ENCODE results near the gene ZRANB2.

ZRANB2 gene

DNA sequence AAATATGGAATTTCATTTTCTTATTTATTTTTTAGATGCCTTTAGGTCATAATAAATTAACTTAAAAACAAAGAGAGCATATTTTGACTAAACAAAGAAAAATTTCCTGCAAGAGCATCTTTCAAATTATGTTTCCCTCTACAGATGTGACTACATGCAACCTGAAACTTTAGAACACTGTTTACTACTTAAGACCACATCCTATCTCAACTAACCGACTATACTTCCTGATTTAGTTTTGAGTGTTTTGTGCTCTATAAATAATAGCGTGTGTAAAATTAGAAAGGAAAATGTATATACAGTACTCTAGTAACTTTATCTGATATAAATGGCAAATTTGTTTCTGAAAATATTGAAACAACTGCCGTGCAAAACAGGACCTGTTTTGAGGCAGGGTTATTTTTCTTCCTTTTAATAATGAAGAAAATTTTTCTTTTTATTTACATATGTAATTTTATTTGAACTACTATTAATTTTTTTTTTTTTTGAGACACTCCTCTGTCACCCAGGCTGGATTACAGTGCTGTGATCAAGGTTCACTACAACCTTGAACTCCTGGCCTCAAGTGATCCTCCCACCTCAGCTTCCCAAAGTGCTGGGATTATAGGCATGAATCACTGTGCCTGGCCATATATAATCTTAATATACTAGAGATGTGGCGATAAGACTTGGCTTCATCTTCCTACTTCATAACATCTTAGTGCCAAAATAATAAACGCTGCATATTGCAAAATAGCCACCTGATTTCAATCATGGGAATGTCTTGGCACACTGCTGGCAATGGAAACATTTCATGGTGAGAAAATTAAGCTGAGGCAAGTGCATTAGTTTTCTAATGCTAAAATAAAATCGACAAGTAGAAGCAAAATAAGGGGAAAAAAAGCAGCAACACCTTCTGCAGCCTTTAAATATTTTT is 12.3 kb downstream of the ZRANB2 start:
- no peak for DNase-seq (ENCODE audit: low read depth in 2 of 2)

DNA sequence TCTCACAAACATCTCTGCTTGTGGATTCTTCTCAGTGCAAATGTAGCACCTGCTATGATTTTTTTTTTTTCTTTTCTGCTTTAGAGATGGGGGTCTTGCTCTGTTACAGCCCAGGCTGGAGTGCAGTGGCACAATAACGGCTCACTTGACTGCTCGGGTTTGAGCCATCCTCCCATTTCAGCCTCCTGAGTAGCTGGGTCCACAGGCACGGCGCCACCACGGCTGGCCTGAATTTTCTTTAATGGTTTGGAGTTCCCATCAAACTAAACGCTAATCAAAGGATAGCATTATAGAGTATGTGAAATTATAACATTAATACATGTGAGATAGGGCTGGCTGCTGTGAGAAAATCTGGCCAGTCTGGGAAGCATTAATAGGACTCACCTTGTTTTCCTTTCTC is 26.0 kb downstream of the ZRANB2 start:
- no peak for DNase-seq (ENCODE audit: low read depth in 2 of 2)

DNA sequence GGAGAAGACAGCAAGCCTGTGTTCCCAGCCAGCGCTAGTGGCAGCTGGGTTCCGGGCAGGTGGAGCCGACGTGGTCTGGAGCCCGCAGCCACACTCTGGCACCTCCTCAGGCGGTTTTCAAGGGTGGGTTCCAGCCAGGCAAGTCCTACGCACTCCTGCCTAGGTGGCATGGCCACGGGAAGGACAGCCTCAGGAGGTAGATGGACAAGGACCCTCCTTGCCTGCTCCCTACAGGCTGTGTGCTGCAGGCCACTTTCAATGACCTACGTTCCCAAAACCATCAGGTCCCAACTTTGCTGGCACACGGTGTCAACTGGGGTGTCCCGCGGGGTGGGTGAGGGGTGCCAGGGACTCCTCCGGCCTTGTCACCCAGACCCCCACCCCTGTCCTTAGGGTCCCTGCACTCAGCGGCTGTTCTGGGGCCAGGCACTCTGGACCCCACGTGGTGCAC is 26.5 kb downstream of the ZRANB2 start:
- no peak for DNase-seq (ENCODE audit: low read depth in 2 of 2)

DNA sequence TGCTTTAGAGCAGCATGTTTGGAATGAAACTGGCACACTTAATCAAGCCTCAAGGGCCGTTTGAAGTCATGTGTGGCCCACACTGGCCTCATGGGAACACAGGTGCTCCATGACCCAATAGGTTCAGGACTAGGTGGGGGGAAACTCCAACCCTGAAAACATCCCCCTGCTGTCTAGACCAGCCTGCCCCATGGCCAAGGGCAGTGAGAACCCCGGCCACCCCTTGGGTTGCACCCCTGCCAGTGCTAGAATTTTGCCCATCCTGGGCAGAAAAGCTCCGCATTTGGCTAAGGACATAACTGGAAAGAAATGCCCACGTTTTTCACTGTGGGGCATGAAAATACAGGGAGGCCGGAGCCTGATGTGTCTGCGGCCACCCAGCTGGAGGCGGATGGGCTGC is 27.1 kb downstream of the ZRANB2 start:
- DNase-seq (ENCODE audit: low read depth in 2 of 2) = no peak

DNA sequence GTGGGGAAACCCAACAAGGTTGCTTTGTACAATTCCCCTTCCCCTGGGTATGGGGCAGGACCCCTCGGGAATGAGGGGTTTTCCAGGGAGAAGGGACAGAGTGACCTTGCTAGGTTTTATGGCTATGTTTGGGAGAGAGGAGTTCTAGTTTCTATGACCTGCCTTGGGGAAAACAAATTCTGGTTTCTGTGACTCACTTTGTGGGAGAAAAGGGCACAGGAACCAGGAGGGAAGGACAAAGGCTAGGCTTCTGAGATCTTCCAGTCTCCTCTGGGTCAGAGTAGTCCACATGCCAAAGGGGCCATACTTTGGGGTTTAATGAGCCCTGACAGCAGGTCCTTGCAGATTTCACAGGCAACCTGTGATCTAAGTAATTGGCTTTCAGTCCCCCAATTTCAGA is 27.7 kb downstream of the ZRANB2 start:
- DNase-seq (ENCODE audit: low read depth in 2 of 2) = no peak

DNA sequence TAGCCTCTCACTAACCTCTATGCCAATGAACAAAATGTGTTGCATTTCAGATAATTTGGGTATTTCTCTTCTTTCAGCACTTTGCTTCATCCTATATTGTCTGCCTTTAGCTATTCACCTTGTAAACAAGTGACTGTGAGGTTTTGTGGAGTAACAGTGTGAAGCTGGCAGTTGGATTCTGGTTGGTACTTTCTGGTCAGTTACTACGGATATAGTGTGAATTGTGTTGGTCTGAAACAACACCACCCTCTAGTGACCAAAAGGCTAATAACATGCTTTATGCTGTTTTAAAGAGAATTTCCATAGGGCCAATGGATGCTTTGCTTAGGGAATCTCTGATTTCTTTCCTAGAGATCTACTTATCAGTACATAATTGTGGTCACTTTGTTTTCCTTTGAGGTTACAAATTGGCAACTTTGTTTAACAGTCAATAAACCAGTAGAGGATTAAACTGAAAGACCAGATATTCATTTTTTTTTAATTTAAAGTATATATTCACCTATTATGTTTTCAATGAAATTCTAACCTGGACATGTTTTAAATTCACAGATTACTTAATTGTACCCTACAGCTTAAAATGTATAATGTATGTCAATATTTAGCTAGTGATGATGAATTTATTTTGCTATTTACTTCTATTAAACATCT is 30.8 kb downstream of the ZRANB2 start:
- DNase-seq (ENCODE audit: low read depth in 2 of 2) = no peak

DNA sequence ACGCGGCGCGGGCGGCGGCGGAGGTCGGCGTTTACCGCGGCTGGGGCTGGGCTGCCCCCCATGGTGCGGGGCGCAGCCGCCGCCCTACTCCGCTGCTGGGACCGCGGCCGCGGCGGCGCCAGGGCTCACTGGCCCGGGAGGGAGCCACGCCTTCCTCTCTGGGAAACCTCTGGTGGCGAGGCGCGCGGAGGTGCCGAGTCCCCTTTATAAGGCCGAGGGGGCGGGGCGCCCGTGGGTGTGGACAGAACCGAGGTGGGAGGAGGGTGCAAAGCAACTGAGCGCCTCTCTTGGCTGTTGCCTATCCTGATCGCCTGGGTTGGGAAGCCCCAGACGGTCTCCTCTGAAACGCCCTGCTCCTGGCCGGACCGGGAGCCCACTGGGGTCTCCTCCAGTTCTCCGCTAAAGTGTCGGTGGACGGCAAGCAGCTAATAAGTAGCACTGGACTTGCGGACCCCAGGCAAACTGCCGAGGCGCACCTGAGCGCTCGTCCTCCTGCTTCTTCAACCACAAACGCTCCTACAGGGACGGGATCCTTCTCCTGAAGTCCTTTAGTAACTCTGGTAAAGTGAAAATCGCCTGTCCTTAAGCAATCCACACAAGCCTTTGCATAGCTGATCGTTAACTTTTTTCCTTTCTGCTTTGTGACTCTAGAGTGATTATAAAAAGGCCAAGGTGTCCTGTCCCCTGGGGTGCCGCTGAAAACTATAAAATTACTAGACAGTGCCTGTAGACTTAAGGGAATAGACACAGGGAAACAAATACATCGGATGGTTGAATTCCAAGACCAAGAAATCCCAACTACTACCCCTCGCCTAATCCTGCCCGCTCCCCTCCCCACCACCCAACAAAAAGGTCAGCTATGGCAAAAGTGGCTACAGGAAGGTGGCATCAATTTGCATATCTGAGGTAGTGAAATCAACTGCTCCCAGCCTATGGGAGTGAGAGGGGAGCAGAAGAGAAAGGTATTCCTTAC is 32.9 kb downstream of the ZRANB2 start, which contains the start of gene PTGER3:
Gene PTGER3, minus strand, starts transcription at position 182 of the 973 bp plus-strand sequence. CDS start 239 bp downstream, outside the sequence.
- peak in 1 of 2 donors; percentile 16 for DNase-seq (ENCODE audit: low read depth in 2 of 2)

DNA sequence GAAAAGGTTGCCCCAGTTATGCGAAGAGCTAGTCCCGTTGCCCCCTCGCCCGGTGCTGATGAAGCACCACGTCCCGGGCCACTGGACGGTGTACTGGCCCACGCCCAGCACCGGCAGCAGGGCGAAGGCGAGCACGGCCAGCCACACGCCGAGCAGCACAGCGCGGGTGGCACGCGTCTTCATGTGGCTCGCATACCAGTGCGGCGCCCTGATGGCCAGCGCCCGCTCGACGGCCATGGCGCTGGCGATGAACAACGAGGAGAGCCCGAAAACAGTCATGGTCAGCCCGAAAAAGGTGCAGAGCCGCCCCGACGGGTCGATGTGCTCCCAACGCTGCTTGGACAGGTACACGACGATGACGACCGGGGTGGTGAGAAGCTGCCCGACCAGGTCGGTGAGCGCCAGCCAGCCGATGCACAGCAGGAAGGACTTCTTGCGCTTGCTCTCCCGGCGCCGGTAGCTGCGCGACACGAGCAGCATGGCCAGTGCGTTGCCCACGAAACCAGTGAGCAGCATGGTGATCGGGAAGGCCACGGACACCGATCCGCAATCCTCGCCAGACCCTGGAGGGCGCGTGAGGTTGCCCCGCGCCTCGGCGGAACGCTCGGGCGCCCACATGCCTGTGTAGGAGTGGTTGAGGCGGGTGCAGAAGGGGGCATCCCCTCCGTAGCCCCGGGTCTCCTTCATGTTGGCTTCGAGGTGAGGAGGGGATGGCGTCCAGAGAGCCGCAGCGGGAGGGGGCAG is 33.8 kb downstream of the ZRANB2 start:
- DNase-seq (ENCODE audit: low read depth in 2 of 2) = no peak

DNA sequence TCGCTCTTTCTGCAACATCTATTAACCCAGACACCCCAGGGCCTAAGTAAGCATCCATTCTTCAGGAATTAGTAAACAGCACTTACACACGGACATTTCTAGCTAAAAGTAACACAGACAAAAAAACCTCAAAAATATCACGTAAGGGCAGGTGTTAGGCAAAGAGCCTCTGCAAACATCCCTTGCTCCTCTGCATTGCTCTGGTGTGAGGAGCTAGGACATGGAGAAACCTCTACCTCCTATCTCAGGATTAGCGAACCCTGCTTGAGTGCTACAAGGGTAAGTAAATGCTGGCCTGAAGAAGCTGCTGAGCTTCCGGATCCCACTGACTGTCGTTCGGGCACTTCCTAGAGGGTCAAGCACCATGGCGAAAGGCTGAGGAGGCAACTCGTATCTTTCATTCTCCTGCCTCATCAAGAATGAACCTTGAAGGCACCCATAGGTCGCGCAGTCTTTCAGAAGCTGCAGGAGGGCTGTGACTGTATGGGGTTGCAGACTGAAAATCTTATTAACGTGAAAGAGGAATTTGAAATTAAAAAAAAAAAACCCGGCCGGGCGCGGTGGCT is 35.3 kb downstream of the ZRANB2 start:
- DNase-seq (ENCODE audit: low read depth in 2 of 2) = no peak

DNA sequence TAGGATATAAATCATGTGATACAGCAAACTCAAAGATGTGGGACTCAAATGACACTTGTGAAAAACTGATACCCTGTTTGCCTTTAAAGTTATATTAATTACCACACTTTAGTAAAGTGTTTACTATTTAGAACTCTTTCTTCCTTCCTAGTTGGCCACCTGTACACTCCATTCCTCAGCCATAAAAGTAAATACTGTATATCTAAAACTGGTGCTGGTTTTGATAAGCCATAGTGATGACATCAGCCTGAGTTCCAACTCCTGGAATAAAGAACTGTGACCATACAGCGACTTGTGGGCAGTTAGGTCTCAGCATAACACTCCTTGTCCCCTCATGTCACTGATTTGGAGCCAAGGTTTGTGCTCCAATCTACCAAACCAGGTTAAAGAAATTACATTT is 36.0 kb downstream of the ZRANB2 start:
- no peak for DNase-seq (ENCODE audit: low read depth in 2 of 2)

DNA sequence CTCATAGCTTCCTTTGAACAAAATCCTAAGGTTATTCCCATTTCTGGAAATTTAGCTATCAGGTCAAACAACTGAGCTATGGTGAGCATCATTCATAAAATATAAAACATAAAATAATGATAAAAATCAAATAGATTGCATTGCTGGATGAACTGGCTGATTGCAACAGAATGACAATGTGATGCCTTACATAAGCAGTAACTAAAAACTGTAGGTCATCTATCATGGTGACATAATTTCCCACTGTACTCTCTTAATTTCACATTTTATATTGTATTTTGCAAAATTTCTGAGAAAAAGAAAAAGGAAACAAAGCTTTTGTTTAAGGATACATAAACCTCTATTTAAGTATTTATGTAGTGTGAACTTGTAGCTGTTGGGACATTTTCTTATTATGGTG is 37.8 kb downstream of the ZRANB2 start:
- DNase-seq (ENCODE audit: low read depth in 2 of 2) = no peak

DNA sequence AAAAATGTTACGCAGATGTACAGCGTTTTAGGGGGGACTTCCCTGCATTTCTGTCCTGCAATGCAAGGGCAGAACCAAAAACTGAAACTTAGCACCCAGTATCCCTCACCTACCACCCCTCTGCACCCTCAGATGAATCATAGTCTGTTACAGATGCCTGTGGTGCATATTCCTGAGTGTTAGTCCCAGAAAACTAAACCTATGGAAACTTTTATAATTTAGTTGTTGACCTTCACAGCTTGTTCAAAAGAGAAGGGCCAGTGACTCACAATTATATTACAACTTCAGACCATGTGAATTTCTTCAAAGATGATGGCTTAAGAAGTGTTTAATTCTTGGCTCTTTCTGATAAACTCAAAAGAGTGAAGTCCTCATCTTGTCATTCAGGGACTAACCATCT is 39.0 kb downstream of the ZRANB2 start:
- DNase-seq (ENCODE audit: low read depth in 2 of 2) = no peak

DNA sequence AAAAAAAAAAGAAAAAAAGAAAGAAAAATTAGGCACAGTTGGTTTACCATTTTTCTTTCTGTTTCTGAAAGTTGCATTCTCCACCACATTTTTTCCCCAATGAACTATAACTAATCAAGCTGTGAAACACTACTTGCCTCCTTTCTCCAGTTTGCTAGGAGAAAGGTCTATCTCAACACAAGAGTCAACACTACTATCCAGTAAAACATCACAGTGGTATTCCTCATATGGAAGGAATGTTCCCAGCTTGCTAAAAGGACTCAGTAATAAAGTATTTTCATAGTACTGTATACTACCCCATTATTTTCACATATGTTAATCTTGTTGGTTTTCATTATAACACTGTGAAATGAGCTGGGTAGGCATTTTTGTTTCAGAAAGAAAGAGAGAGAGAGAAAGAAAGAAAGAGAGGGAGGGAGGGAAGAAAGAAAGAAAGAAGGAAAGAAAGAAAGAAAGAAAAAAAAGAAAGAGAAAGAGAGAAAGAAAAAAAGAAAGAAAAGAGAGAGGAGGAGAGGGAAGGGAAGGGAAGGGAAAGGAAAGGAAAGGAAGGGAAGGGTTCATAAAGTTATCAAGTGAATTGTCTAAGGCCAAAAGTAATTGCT is 41.1 kb downstream of the ZRANB2 start:
- no peak for DNase-seq (ENCODE audit: low read depth in 2 of 2)

DNA sequence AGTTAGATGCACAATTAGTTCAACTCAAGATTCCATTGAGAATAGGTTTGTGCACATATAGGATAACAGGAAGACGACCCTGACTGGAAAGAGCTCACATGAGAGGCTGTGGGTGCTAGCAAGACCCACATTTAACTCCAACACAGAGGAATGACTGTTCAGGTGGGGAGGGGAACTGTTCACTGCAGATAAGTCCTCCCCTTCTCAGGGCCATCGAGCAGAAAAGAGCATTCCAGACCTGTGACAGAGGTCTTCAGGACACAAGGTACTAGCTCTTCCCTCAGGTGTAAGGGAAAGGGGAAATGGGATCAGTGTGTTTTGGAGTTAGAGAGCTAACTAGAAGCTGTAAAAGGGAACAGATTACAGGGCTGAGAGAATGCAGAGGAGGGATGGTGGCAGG is 41.9 kb downstream of the ZRANB2 start:
- DNase-seq (ENCODE audit: low read depth in 2 of 2) = no peak

DNA sequence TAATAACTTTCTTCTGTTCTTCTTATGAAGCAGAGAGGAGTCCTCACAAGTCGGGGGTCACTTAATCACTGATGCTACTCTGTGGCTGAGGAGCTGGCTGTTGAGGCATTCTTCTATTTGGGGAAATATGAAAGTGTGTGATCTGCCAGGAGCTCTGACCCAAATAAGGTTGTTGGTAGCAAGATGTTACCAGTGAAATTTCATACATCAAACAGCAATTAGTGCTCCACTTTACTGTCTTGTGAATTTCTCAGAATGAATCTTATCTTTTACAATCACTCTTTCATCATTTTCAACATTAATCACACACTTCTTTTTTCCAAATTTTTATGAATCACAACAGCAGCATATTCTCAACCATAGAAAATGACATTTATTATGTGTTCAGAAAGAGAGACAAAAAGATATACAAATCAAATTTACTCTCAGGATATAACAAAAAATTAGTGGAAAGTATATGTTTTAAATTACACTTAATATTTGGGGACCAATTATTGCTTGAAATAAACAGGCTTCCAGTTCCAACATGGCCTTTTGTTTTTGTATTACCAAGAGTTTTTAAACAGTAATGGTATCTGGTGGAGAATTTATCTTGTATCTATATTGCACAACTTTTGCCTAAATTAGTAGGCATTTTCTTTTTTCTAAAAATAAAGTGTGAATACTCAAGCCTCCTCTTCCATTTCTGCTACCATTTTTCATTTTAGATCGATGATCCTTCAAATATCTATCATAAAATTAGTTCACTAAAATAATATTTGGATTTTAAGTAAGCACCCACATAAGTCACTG is 42.8 kb downstream of the ZRANB2 start:
- no peak for DNase-seq (ENCODE audit: low read depth in 2 of 2)

DNA sequence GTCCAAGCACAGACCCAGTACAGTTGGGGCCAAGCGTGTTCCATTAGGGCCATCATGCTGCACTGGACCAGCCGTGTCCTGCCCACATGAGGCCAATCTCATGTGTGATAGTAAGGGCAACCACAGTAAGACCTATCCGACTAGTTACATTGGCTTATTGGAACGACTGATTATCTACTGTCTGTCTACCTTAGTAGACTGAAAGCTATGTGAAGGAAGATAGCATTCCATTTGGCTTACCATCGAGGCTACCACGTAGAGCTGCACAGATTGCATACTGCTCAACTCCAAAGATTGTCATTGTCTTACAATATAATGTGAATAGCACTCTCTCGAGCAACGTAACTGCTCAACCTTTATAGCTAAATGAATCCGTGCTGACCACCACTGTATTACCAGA is 43.8 kb downstream of the ZRANB2 start:
- no peak for DNase-seq (ENCODE audit: low read depth in 2 of 2)

DNA sequence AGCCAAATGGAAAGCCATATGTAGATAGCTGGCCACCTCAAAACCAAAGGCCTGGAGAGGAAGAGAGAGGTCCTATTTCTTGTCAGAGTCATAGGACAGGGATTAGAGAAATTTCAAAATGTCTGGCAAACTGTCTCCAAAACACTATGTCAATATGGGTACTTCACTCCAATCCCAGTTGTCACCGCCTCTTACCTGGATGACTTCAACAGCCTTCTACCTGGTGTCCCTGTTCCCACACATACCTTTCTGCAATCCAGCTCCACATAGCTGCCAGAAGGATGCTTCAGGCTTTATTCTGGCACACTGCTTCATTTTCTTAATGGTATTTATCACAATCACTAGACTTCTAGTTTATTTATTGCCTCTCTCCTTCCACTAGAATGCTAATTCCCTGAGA is 47.7 kb downstream of the ZRANB2 start:
- DNase-seq (ENCODE audit: low read depth in 2 of 2) = no peak

DNA sequence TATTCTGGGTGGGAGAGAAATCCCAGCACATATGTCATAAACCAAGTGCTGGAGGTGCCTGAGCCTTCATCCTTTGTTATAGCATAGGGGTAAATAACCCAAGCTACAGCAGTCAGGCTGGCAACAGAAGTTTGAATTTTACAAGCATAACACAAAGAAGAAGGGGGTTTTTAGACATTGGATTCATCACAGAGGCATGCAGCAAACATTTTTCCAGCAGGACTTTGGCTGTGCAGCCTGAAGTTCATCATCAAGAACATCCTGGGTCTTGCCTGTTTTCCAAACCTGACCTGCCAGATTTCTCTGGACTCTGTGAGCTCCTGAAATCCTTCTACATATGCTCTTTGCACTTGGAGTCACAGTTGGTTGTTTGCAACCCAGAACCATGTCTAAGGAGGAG is 49.4 kb downstream of the ZRANB2 start:
- DNase-seq (ENCODE audit: low read depth in 2 of 2) = no peak

DNA sequence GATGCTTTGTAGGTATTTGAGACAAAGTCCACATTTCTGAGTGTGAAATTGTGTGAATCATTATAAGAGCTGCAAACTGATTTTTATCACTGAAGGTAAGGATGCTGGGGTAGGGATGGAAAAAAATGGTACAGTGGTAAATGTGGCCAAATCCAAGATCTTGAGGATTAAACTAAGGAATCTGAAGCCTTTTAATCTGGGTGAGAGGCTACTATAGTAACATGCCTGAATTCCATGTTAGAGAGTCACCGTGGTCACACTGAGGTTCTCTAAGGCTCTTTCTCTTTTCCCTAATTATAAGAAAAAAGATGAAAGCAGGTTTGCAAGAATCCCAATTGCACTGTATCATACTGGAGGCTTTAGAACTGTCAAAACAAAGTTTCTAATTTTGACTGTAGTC is 50.8 kb downstream of the ZRANB2 start:
- no peak for DNase-seq (ENCODE audit: low read depth in 2 of 2)

DNA sequence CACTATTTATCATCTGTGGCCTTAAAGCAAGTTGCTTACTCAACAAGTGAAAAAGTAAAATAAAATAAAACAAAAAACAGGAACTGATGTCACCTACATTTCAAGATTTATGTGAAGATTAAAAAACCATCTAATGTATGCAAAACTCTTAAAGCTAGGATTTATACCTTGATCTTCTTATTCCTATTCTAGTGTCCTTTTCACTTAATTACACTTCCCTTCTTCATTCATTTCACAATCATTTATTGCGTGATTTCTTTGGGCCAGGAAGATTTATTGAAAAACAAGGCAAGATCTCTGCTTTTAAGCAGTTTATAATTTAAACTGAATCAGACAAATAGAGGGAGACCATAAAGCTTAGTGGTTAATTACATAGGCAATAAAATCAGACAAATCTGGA is 51.9 kb downstream of the ZRANB2 start:
- DNase-seq (ENCODE audit: low read depth in 2 of 2) = no peak
